Gastrocnemius medialis (tissue), 4 donors: ENCODE data around the gene ATG9A. TPM values are rescaled to one million over a fixed set of nuclear protein-coding genes. Genes with fewer than 3 reads are reported as not detected.

Experiments
- total RNA-seq, 4 donors: library from RNA; depleted of rRNA; stranded (reverse); fragments of >200 nt; gene quantifications; one replicate each; pipeline versions ENCODE4 v1.1.0 to v1.2.3, GENCODE V29; 2016

The ATG9A gene
- total RNA-seq, 4 donors from 2014 or later, result 111 to 208 (median 176) TPM

Other genes starting within 250 kb of the ATG9A start
- not detected for gene FEV, start 244.5 kb downstream of the ATG9A start, total RNA-seq
- not detected for gene CRYBA2, start 236.2 kb downstream of the ATG9A start, total RNA-seq
- gene CFAP65, start 188.1 kb downstream of the ATG9A start, total RNA-seq, result under 1 TPM in 1 of 4 donors, not detected in 3; 0.09 TPM
- gene IHH, start 168.7 kb downstream of the ATG9A start, total RNA-seq, result under 1 TPM in 1 of 4 donors, not detected in 3; 0.27 TPM
- gene NHEJ1, start 68.8 kb downstream of the ATG9A start, total RNA-seq, result 10 to 100 TPM; 24.5 to 39.0 (median 26.4) TPM
- 1 to 10 TPM in 1 of 4 donors, under 1 TPM in 1, not detected in 2; 0.11 to 1.5 TPM for gene SLC23A3, start 59.6 kb downstream of the ATG9A start, total RNA-seq
- 100 to 1,000 TPM in 1 of 4 donors, 10 to 100 TPM in 3; 53.5 to 114 (median 55.9) TPM for gene CNPPD1, start 52.7 kb downstream of the ATG9A start, total RNA-seq
- 10 to 100 TPM; 39.8 to 57.2 (median 44.9) TPM for gene RETREG2, start 51.4 kb downstream of the ATG9A start, total RNA-seq
- gene ZFAND2B, start 22.9 kb downstream of the ATG9A start, total RNA-seq, result 10 to 100 TPM; 33.2 to 60.8 (median 41.2) TPM
- gene ABCB6, start 10.7 kb downstream of the ATG9A start, total RNA-seq, result 10 to 100 TPM; 15.0 to 45.8 (median 31.8) TPM
- 10 to 100 TPM; 13.0 to 23.0 (median 19.1) TPM for gene ANKZF1, start 170 bp upstream of the ATG9A start, total RNA-seq
- gene GLB1L, start 15.8 kb upstream of the ATG9A start, total RNA-seq, result 1 to 10 TPM; 1.0 to 3.6 (median 1.3) TPM
- 10 to 100 TPM in 3 of 4 donors, 1 to 10 TPM in 1; 4.4 to 19.3 (median 14.2) TPM for gene STK16, start 15.8 kb upstream of the ATG9A start, total RNA-seq
- gene TUBA4B, start 23.6 kb upstream of the ATG9A start, total RNA-seq, result not detected
- gene TUBA4A, start 24.3 kb upstream of the ATG9A start, total RNA-seq, result 100 to 1,000 TPM; 351 to 797 (median 386) TPM
- 10 to 100 TPM; 58.6 to 76.5 (median 71.8) TPM for gene DNAJB2, start 49.7 kb upstream of the ATG9A start, total RNA-seq
- not detected for gene PTPRN, start 79.8 kb upstream of the ATG9A start, total RNA-seq
- gene RESP18, start 103.1 kb upstream of the ATG9A start, total RNA-seq, result not detected
- 100 to 1,000 TPM in 1 of 4 donors, 10 to 100 TPM in 3; 56.0 to 147 (median 65.3) TPM for gene DNPEP, start 158.3 kb upstream of the ATG9A start, total RNA-seq
- over 10,000 TPM; 19,008 to 28,635 (median 23,575) TPM for gene DES, start 188.7 kb upstream of the ATG9A start, total RNA-seq
- gene SPEG, start 205.2 kb upstream of the ATG9A start, total RNA-seq, result 100 to 1,000 TPM; 104 to 387 (median 222) TPM